GM12891 (cell line): Measurements from ENCODE around the gene CALR.
"Not testable (repeated sequence)": the region's sequence is repeated elsewhere in the genome, so short reads cannot be mapped to it uniquely, and the experiment has no call there.

ENCODE experiments used
- POLR2A ChIP-seq: IDR thresholded peaks from 2 replicates; pipeline ENCODE4 v1.6.1; 2011; ENCODE audit warnings: low read depth, low read length, control low read depth
- POLR2AphosphoS5 ChIP-seq: IDR thresholded peaks from 2 replicates; pipeline ENCODE4 v1.6.1; 2011; ENCODE audit warnings: low read depth, low read length, control low read depth
- SPI1 ChIP-seq: IDR thresholded peaks from 2 replicates; pipeline ENCODE4 v1.6.1; 2011; ENCODE audit warnings: low read depth, low read length, control low read depth
- TAF1 ChIP-seq: IDR thresholded peaks from 2 replicates; pipeline ENCODE4 v1.6.1; 2011; ENCODE audit warnings: low read depth, low read length, control low read depth

DNA sequence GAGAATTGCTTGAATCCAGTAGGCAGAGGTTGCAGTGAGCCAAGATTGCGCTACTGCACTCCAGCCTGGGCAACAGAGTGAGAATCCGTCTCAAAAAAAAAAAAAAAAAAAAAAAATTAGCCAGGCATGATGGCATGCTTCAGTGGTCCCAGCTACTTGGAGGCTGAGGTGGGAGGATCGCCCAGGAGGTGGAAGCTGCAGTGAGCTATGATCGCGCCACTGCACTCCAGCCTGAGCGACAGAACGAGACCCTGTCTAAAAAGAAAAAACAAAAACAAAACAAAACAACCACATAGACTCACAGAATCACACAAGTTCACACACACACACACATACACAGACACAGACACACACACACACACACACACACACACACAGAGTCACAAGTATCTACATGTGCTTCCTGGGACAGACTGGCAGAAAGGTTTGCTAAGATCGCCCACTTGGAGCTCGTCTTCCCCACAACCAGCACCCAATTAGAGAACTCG lies 48.1 kb upstream of the CALR start:
- TF ChIP-seq POLR2A, POLR2AphosphoS5, SPI1, TAF1: not testable (repeated sequence)
